GM12878 (cell line): ENCODE measurements around the gene PLCG1. TPM values are rescaled to one million over a fixed set of nuclear protein-coding genes. Genes with fewer than 3 reads are reported as not detected.
A peak's percentile ranks its signal among the peaks of the same experiment; 100 is the strongest.

Source experiments
- ATAC-seq: fragments of 200-7000 bp; cut with Tn5 transposase; 3 replicates; pipeline ENCODE4 v1.9.1; 2020; ENCODE audit warnings: mild to moderate bottlenecking, moderate library complexity
- BruUV-seq: library from RNA; stranded (reverse); fragments of 400-500 nt; replicated peaks from 2 replicates; lab custom pipeline; 2021; lab: Mats Ljungman, UMichigan
- CTCF ChIA-PET: fragments of 300-600 bp; sonication (Branson Sonifier 250); formaldehyde crosslinking; extraction: SDS; loops from one replicate; lab custom pipeline; 2021; ENCODE audit warnings: inconsistent platforms; lab: Yijun Ruan, JAX
- POLR2A ChIA-PET: fragments of 350-600 bp; formaldehyde crosslinking; extraction: SDS; loops from one replicate; lab custom pipeline; 2021; ENCODE audit warnings: inconsistent platforms; lab: Charles Lee
- RAD21 ChIA-PET: fragments of 300-600 bp; sonication (Branson Sonifier 250); formaldehyde crosslinking; loops from one replicate; lab custom pipeline; 2023; ENCODE audit warnings: antibody characterized with exemption; ENCODE audit not compliant: unreplicated experiment; lab: Charles Lee
- SMC1A ChIA-PET: fragments of 300-600 bp; sonication (Branson Sonifier 250); formaldehyde crosslinking; loops from one replicate; lab custom pipeline; 2023; ENCODE audit not compliant: unreplicated experiment, uncharacterized antibody; lab: Charles Lee
- DNase-seq: peaks from one replicate; pipeline ENCODE4 v3.0.0-alpha.2; 2011; ENCODE audit warnings: low read depth, low spot score
- FAIRE-seq: peaks from 3 replicates; lab custom pipeline; 2011; peaks lifted over from hg19 to GRCh38; lab: Jason Lieb, UNC
- H2AFZ ChIP-seq: 2 replicates; pipeline ENCODE4 v1.6.0; 2011; ENCODE audit warnings: low read depth, low read length, control low read depth; ENCODE audit not compliant: control insufficient read depth
- H3K27ac ChIP-seq: 2 replicates; pipeline ENCODE4 v1.5.1; 2011; ENCODE audit warnings: control low read depth; ENCODE audit not compliant: control insufficient read depth, insufficient read depth
- H3K27me3 ChIP-seq, 2 experiments: replicated peaks in 1 of 2; 2 replicates each; pipeline versions ENCODE4 v1.6.0 to v1.6.1; 2011; ENCODE audit warnings: low read length in 1 of 2; ENCODE audit not compliant: control insufficient read depth in 2 of 2, insufficient read depth in 2 of 2
- H3K36me3 ChIP-seq, 2 experiments: 2 replicates each; pipeline ENCODE4 v1.5.1; 2011; ENCODE audit warnings: low read length in 1 of 2; ENCODE audit not compliant: control insufficient read depth in 2 of 2, insufficient read depth in 2 of 2
- H3K4me1 ChIP-seq: 2 replicates; pipeline ENCODE4 v1.6.1; 2011; ENCODE audit warnings: mild to moderate bottlenecking, low read length, moderate library complexity, mixed read lengths; ENCODE audit not compliant: control insufficient read depth, insufficient read depth
- H3K4me2 ChIP-seq: 2 replicates; pipeline ENCODE4 v1.6.0; 2011; ENCODE audit warnings: control low read depth; ENCODE audit not compliant: control insufficient read depth, insufficient read depth
- H3K4me3 ChIP-seq: fragments of 200-600 bp; sonication (generic); 2 replicates; pipeline ENCODE4 v1.5.1; 2016
- H3K79me2 ChIP-seq: 2 replicates; pipeline ENCODE4 v1.6.0; 2011; ENCODE audit warnings: low read length; ENCODE audit not compliant: control insufficient read depth, insufficient read depth
- H3K9ac ChIP-seq: 2 replicates; pipeline ENCODE4 v1.8.0; 2011; ENCODE audit warnings: low read length, control low read depth, mixed read lengths; ENCODE audit not compliant: control insufficient read depth, insufficient read depth
- H3K9me3 ChIP-seq: replicated peaks from 3 replicates; pipeline ENCODE4 v1.5.1; 2011; ENCODE audit warnings: mild to moderate bottlenecking, low read length; ENCODE audit not compliant: control insufficient read depth, insufficient read depth
- H4K20me1 ChIP-seq: 2 replicates; pipeline ENCODE4 v1.6.0; 2011; ENCODE audit not compliant: control insufficient read depth, insufficient read depth
- POLR2AphosphoS5 ChIP-seq: IDR thresholded peaks from 2 replicates; pipeline ENCODE4 v1.6.1; 2011; ENCODE audit warnings: mild to moderate bottlenecking, low read length, inconsistent platforms
- ZNF592 ChIP-seq: fragments of 450-650 bp; IDR thresholded peaks from 2 replicates; pipeline ENCODE4 v1.6.1; 2017; ENCODE audit warnings: mild to moderate bottlenecking, moderate library complexity
- WGBS: methylation state at CpG from one replicate; pipeline ENCODE4 v1.1.6; 2016; ENCODE audit warnings: low lambda C conversion rate; ENCODE audit not compliant: insufficient replicate concordance, insufficient coverage; ENCODE audit errors: missing lambda C conversion rate; 5-methylcytosine and 5-hydroxymethylcytosine counted together
- in situ Hi-C: fragments of 300-500 bp; cut with MboI; formaldehyde crosslinking; loops from 9 replicates; pipeline ENCODE4 v1.14.3; 2018; ENCODE audit warnings: mixed read lengths
- intact Hi-C: fragments of 100-400 bp; cut with micrococcal nuclease; formaldehyde crosslinking; loops from one replicate; pipeline ENCODE4 v1.14.2; 2022; ENCODE audit not compliant: unreplicated experiment
- polyA plus RNA-seq, 11 experiments: library from polyadenylated mRNA; depleted of rRNA in 4 of 11; unstranded in 6 of 11; stranded (reverse) in 5 of 11; fragments of >200 nt; fragmentation: Nextera tagmentation in 4 of 11; fragmentation: Illumina TruSeq in 1 of 11; extraction: Ambion mirVana in 4 of 11; extraction: Trizol in 1 of 11; gene quantifications; 1 replicate in 1 of 11; 2 replicates in 10 of 11; pipeline versions ENCODE4 v1.2.1 to v1.2.3, GENCODE V29; 2011 to 2016; ENCODE audit warnings: inconsistent platforms in 2 of 11, missing spikeins in 2 of 11, low read depth in 1 of 11
- total RNA-seq, 4 experiments: library from RNA; depleted of rRNA in 3 of 4; stranded (reverse); fragments of >200 nt in 3 of 4; fragmentation: Illumina TruSeq in 1 of 4; extraction: Trizol in 1 of 4; gene quantifications; 2 replicates each; pipeline versions ENCODE4 v1.2.1 to v1.2.3, GENCODE V29; 2013 to 2021

The PLCG1 gene
- total and polyA plus RNA-seq, 10 of the 15 experiments (the other 5 are each of a cell fraction or from before 2014, with no cell fraction given), result 2.6 to 114 (median 45.3) TPM

DNA sequence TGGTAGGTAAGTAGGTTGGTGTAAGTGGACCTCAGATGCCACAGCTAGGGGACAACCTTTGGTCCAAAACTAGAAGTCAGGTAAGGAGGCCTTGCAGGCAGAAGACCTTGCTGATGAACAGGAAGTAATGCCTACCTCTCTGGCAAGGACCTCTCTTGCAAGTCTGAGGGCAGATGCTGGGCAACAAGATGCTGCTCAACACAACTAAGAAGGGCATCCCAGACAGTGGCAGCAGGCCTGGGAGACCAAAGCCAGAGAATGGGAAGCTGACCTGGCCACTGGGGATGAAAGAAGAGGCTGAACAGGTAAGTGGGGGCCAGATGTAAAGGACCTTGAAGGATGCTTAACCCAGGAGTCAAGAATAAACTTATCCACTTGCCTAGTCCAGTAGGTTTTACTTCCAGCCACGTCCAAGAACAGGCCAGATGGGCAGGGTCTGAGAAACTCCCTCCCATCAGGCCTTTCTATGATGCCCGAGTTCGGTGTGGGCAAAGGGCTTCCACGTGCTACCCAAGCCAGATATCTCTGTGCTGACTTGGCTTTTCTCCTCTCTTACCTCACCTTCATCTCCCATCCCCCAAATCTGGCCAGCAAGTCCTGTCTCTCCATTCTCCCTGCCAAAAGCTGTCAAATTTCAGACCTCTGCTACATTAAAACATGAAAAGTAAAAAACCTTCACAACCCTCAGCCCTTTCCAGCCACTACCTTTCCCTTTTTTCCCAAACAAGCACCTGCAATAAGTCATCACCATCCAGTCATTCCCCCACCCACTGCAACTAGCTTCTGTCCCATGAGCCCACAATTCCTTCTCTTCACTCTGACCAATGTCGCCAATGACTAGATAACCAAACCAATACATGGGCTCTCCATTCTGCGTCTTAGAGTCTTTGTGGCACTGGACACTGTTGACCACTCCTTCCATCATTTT lies 11.5 kb upstream of the PLCG1 start:
- Histone ChIP-seq H3K36me3 (peaks cover 20 to 30% of the 10 kb centered on the region in 2 experiments), H3K9ac (no peak overlapping the region), H3K4me1 (no peaks in the 10 kb centered on the region), H3K4me3 (no peak overlapping the region), H3K4me2 (no peak overlapping the region), H3K9me3 (no peaks in the 10 kb centered on the region), H3K27me3 (no peaks in the 10 kb centered on the region), H2AFZ (no peak overlapping the region), H3K79me2 (no peaks in the 10 kb centered on the region), H4K20me1 (no peaks in the 10 kb centered on the region), H3K27ac (no peak overlapping the region)
- DNase-seq (no peak), ATAC-seq (no peak; the same call in 1 of the 3 replicates), FAIRE-seq (no peak)
- CTCF ChIA-PET, result interaction anchor here (0.5 to 1.5 kb wide), 2 partner anchors 9 to 329 kb away, joined by 5 read pairs; no protein-coding TSS in a partner anchor
- RAD21 ChIA-PET, result no interaction called here
- BruUV-seq, result no TSS peak
- intact Hi-C loops, result no loop called here
- peak; percentile 50 for TF ChIP-seq POLR2AphosphoS5
- no peak for TF ChIP-seq ZNF592
- in situ Hi-C loops, result no loop called here
- WGBS, result 100% methylated on average over 6 of the region's 6 CpGs
- SMC1A ChIA-PET, result interaction anchor here (1.0 kb wide), 1 partner anchor 27 kb away, joined by 3 read pairs; no protein-coding TSS in a partner anchor
- POLR2A ChIA-PET, result interaction anchor here (1.1 kb wide), 1 partner anchor 9 kb away, joined by 3 read pairs; no protein-coding TSS in a partner anchor
